GM10266 (cell line): Measurements from ENCODE around the gene SPTBN1.

Experiments used
- DNase-seq: peaks from one replicate; pipeline ENCODE4 v3.0.0; 2012; ENCODE audit errors: extremely low spot score
- CTCF ChIP-seq: IDR thresholded peaks from 2 replicates; pipeline ENCODE4 v1.5.1; 2012; ENCODE audit warnings: mild to moderate bottlenecking, low read depth; ENCODE audit not compliant: control insufficient read depth, insufficient read depth; ENCODE audit errors: missing control alignments

SPTBN1 gene

GRCh38 chr2:54572636-54573536 is 116.8 kb downstream of the SPTBN1 start:
- DNase-seq, result no peak
- TF ChIP-seq CTCF, result no peak

GRCh38 chr2:54573537-54573919 is 117.4 kb downstream of the SPTBN1 start:
- TF ChIP-seq CTCF, result no peak
- DNase-seq, result no peak

- DNase-seq, result no peak
- TF ChIP-seq CTCF, result no peak
Measured at GRCh38 chr2:54574107-54574859, 118.2 kb downstream of the SPTBN1 start.

- TF ChIP-seq CTCF, result no peak
- no peak for DNase-seq
Measured at GRCh38 chr2:54574860-54575247, 118.7 kb downstream of the SPTBN1 start.

GRCh38 chr2:54575379-54575888 is 119.3 kb downstream of the SPTBN1 start:
- no peak for DNase-seq
- no peak for TF ChIP-seq CTCF

GRCh38 chr2:54577035-54577434 is 120.9 kb downstream of the SPTBN1 start:
- TF ChIP-seq CTCF, result no peak
- no peak for DNase-seq
